ENCODE data around the gene CHAT.

The CHAT gene

DNA sequence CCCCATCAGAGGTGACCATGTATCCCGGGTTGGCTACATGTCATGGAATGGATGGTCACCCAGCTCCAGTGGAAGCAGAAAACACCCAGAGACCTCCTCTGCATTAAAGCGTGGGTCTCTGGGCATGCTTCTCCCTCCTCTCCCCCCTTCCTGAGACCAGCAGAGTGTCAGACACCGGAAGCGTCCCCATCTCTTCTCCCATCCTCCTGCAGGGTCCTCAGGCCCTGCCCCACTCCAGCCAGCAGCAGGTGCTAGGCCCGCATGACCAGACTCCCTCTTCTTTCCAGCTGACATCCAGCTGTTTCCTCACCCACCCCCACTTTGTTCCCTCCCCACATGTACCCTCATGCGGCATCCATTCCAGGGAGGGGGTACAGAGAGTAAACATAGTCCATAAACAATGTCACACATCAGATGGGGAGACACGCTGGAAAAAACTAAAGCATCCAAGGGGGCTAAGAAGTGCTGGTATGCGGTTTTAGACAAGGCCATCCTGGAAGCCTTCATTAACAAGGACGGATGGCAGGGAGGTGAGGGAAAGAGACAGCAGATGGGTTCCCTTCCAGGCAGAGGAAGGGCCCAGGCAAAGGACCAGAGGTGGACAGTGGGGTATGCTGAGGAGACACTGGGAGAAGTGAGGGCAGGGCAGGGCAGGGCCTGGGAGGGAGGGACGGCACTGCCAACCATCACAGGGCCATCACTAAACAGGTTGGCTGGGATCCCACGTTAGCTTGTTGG is 16.2 kb upstream of the CHAT start:
- no peak for DNase-seq

DNA sequence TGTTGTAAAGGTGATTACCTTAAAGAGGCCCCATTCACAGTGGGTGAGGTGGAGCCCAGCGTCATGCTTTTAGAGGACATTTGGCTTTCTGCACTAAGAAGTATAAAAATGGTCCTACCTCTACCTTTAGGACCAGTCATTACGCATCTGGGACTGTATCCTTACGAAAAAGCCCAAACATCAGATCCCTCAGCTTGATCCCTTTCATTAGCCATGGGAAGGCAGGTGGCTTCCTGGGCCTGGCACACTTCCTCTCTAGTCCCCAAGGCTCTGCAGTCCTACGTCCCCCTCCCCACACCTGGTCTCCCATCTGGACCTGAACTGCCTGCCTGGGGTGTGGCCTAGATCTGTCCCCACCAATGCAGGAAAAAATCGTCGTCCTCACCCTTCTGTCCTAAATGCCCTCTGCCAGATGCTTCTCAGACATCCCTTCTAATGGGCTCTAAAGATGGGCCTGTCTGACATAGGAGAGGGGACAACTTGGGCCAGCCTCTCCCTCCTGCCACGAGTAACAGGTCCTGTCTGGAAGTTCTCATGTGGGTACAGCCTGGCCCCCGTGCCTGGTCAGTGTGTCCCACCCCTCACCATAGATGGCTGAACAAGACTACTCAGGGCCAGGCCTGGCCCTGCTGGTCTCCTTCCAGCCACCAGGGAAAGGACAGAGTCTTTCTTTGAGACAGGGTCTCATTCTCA is 15.5 kb upstream of the CHAT start:
- no peak for DNase-seq

GRCh38 chr10:49598986-49599385 is 14.9 kb upstream of the CHAT start:
- DNase-seq, result no peak

DNA sequence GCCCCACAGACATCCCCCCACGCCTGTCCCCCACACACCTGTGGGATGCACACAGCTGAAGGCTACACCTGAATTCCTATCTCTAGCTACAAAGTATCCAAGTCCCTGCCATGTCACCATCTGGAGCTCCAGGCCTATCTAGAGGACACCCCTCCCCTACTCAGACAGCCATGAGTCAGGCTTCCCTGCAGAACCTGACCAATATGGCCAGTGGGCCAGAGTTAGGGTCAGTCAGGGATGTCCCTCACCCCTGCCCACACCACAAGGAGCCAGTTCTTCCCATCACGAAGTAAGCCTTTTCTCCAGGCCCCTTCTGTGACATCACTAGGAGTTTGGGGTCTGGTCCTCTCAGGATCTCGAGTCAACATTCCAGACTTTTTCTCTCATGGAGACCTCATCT is 14.3 kb upstream of the CHAT start:
- no peak for DNase-seq

DNA sequence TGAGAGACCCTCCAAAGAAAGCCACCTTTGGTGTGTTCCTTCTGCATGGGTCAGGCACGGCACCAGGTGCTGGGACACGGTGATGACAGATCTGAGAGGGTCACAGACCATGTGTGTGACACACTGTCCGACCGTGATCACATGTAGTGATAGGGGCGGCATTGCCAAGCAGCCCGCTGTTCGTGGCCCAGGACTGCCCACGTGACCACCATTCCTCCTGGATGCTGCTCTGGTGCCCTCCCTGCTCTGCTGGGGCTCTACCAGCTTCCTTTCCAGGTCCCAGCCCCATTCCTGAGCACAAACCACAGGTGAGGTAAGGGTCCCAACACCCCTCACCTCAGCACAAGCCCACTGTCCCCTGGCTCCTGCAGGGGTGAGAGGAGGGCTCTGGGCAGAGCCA is 13.8 kb upstream of the CHAT start:
- DNase-seq, result no peak

DNA sequence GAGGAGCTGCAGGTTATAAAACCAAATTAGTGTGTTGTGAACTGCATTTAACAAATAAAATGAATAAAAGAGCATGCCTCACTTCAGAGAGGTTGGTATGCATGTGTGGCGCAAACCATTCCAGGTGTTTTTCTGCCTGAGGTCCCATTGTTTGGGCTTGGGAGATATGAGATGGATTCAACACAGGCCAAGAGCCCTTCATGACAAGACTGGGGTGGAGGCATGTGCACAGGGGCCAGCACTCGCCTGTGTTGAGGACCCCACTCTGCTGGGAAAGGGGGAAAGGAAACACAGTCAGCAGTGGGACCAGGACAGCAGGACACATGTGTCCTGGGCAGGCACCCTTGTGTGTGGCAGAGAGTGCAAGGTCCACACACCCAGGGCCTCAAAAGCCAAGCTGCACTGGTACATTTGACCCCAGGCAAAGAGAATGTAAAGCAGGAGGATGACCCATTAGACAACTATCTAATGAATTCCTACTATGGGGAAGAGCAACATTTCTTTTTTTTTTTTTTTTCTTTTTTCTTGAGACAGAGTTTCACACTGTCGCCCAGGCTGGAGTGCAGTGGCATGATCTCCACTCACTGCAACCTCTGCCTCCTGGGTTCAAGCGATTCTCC is 12.9 kb upstream of the CHAT start:
- no peak for DNase-seq

GRCh38 chr10:49601857-49602256 is 12.0 kb upstream of the CHAT start:
- DNase-seq, result no peak

DNA sequence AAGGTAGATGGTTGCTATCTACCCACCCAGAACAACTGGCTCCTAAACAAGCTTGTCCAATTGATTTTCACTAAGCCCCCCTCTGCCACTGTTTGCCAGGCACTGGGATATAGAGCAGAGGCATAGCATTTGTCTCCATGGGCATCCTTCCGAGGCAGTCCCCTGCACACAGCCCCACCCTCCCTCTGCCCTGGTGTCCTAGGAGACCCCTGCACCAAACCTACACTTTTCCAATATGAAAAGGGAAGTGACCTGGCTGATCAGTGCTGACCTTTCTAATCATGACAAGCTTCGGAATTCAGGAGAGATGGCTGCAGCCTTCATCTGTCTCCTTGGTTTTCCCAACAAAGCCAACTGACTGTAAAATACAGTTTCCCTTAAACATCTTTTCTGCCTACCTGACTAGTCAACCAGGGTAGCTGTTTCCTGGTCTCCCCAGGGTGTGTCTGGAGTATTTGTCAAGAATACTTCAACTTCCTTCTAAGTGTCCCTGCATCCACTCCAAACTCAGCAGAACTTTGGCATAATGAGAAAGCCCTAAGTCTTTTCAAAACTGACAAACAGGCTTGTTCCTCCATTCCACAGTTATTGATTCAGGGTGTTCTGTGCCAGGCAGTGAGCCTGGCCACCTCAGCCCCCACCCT is 11.3 kb upstream of the CHAT start:
- no peak for DNase-seq

GRCh38 chr10:49605216-49605938 is 8.5 kb upstream of the CHAT start:
- DNase-seq, result no peak

- no peak for DNase-seq
Measured at GRCh38 chr10:49605939-49606509, 7.8 kb upstream of the CHAT start.

- peak; percentile 52 for DNase-seq
Measured at GRCh38 chr10:49606981-49607535, 6.8 kb upstream of the CHAT start.

DNA sequence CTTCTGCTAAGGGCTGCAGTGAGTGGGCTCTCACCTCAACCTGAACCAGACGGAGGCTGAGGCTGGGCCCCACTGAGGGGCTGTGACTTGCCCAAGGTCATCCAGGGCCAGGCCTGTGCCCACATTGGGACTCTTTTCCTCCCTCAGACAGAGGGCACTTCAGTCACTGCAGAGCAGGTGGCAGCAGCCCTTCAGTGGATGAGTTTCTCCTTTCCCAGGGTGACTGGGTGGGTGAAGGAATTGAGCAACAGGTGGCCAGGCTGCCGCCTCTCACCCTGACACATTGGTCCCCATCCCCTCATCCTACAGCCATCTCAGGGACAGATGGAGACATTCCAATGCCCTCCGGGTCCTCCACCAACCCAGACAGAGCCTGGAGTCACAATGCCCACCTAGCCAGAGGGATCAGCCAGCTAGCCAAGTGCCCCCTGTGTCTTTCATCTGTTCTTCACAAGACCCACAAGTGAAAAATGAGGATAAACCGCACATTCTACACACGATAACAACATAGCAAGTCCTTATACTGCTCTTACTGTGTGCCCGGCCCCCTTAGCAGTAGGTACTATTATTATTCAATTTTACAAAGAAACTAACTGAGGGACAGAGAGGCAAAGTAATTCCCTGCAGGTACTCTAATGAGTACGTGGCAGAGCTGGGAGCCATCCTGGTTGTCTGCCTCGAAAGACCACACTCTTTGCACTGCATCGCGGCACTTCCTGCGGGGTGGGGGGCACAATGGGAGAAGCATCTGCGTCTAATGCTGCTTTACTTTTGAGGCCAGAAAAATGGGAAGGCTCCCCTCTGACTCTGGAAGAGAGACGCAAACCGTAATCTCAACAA is 5.5 kb upstream of the CHAT start:
- DNase-seq, result no peak

- no peak for DNase-seq
Measured at GRCh38 chr10:49609006-49609282, 4.9 kb upstream of the CHAT start.

GRCh38 chr10:49609283-49610113 is 4.3 kb upstream of the CHAT start:
- no peak for DNase-seq

DNA sequence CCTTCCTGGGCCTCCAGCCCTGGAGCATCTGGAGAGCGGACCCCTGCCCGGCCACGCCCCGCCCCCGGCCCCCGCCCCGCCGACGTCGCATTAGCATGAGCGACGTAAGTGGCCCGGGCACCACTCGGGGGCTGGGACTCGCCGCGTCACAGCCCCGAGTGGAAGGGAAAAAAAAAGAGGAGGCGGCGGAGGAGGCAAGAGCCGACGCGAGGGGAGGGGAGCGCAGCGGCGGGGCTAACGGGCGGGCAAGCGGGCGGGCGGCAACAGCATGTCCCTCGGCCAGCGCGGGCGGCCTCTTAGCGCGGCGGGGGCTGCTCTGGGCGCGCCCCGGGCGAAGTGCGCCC is 3.8 kb upstream of the CHAT start, which contains the start of gene SLC18A3:
Gene SLC18A3, plus strand, starts transcription at position 197 of the 344 bp plus-strand sequence. CDS start 431 bp downstream, outside the sequence.
- no peak for DNase-seq

DNA sequence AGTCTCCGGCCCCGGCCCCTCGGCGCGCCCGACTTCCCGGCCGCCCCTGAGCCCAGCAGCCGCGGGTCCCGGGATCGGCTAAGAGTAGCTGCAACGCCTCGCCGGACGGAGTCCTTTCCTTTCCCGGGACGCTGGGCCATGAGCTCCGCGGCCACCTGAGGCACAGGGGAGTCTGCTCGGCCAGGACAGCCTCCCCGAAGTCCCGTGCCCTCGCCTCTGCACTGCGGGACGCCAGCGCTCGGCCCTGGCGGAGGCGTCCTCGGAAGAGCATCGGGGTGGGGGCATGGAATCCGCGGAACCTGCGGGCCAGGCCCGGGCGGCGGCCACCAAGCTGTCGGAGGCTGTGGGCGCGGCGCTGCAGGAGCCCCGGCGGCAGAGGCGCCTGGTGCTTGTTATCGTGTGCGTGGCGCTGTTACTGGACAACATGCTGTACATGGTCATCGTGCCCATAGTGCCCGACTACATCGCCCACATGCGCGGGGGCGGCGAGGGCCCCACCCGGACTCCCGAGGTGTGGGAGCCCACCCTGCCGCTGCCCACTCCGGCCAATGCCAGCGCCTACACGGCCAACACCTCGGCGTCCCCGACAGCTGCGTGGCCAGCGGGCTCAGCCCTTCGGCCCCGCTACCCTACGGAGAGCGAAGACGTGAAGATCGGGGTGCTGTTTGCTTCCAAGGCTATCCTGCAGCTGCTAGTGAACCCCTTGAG is 3.2 kb upstream of the CHAT start:
- no peak for DNase-seq

DNA sequence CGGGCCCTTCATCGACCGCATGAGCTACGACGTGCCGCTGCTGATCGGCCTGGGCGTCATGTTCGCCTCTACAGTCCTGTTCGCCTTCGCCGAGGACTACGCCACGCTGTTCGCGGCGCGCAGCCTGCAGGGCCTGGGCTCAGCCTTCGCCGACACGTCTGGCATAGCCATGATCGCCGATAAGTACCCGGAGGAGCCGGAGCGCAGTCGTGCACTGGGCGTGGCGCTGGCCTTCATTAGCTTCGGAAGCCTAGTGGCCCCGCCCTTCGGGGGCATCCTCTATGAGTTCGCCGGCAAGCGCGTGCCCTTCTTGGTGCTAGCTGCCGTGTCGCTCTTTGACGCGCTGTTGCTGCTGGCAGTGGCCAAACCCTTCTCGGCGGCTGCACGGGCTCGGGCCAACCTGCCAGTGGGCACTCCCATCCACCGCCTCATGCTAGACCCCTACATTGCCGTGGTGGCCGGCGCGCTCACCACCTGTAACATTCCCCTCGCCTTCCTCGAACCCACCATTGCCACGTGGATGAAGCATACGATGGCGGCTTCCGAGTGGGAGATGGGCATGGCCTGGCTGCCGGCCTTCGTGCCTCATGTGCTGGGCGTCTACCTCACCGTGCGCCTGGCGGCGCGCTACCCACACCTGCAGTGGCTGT is 2.5 kb upstream of the CHAT start:
- no peak for DNase-seq

- no peak for DNase-seq
Measured at GRCh38 chr10:49611816-49612512, 1.9 kb upstream of the CHAT start.

All from activated naive CD4-positive, alpha-beta T cell treated with anti-CD3 and anti-CD28 coated beads, Interleukin-2, amount 50 U/mL, for 16 hours (primary cell).